ENCODE results near the gene BAD.

- TF ChIP-seq CTCF (conservative IDR thresholded peaks at IDR 0.05 in 1 of 2, IDR thresholded peaks at IDR 0.05 in 1 of 2; ENCODE audit: extremely low read depth in 1 of 2, insufficient read depth in 1 of 2, low read depth in 1 of 2, low read length in 2 of 2) (no peak), EZH2 (IDR thresholded peaks at IDR 0.05; ENCODE audit: borderline replicate concordance, low read length) (no peak)
These were observed 41.1 kb downstream of the BAD start for GRCh38 chr11:64243236-64243854.

Data from mammary epithelial cell (primary cell).